NCI-H1694 (cell line): ENCODE measurements around the gene CLASRP.
"Not testable (repeated sequence)": the region's sequence is repeated elsewhere in the genome, so short reads cannot be mapped to it uniquely, and the experiment has no call there.

Source experiments
- DNase-seq: peaks from one replicate; lab custom pipeline; 2025; lab: John Stamatoyannopoulos, UW

Gene CLASRP, protein sequence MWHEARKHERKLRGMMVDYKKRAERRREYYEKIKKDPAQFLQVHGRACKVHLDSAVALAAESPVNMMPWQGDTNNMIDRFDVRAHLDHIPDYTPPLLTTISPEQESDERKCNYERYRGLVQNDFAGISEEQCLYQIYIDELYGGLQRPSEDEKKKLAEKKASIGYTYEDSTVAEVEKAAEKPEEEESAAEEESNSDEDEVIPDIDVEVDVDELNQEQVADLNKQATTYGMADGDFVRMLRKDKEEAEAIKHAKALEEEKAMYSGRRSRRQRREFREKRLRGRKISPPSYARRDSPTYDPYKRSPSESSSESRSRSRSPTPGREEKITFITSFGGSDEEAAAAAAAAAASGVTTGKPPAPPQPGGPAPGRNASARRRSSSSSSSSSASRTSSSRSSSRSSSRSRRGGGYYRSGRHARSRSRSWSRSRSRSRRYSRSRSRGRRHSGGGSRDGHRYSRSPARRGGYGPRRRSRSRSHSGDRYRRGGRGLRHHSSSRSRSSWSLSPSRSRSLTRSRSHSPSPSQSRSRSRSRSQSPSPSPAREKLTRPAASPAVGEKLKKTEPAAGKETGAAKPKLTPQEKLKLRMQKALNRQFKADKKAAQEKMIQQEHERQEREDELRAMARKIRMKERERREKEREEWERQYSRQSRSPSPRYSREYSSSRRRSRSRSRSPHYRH

DNA sequence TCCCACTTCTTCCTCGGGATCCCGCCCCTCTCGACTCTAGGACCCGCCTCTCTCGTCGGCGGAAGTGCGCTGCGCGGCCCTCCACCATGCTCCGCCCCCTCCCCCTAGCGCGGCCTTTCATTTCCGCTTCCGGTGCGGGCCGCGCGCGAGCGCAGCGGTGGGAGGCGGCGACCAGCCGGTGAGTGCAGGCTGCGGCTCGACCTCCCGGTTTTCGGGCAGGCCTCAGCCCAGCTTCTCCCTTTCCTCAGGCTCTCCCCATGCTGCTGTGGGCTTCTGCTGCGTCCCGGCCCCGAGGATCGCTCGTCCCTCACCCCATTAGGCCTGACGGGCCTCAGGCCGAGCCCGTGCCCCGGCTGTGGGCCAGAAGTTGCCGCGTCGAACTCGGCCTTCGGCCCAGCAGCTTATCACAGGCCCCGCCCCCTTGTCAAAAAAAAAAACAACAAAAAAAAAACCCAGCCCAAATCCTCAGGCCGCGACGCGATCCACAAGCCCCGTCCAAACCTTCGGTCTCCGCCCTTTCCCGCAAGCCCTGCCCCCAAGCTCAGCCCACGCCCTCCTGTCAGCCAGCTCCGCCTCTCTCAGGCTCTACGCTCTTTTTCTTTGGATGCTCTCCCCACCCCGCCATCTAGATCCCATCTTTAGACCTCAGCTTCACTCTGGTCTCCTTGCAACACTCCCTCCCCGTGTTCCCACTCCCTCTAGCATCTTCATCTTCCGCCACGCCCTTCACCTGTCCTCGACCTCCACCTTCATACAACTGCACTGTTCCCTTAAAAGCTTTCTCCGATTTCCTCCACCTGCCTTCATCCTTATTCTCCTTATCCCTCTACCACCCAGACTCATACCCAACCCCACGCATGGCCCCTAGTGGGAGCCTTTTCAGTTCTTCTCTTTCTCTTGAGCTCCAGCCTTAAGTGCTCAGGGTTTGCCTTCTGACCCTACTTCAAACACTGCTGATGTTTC lies at the start of gene CLASRP:
Gene CLASRP (plus strand): TSS at position 115 of the 963 bp plus-strand sequence. CDS start 1,168 bp downstream, outside the sequence.
- DNase-seq: peak; percentile 76

GRCh38 chr19:44990459-44990858 lies 48.4 kb upstream of the CLASRP start:
- DNase-seq: no peak

DNA sequence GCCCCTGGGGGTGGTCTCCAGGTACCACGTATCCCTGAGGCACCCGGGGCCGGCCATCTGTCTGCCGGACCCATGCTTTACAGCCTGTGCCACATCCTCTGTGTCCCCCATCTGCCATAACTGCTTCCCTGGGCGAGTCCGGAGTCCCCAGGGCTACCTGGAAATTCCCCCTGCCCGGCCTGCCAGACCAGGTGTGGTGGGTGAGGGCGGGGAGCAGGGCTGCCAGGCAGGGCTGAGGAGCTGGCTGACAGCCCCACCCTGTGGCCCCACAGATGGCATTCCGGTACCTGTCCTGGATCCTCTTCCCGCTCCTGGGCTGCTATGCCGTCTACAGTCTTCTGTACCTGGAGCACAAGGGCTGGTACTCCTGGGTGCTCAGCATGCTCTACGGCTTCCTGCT lies 47.9 kb upstream of the CLASRP start:
- no peak for DNase-seq

GRCh38 chr19:44992336-44993163 lies 46.3 kb upstream of the CLASRP start:
- DNase-seq: no peak

DNA sequence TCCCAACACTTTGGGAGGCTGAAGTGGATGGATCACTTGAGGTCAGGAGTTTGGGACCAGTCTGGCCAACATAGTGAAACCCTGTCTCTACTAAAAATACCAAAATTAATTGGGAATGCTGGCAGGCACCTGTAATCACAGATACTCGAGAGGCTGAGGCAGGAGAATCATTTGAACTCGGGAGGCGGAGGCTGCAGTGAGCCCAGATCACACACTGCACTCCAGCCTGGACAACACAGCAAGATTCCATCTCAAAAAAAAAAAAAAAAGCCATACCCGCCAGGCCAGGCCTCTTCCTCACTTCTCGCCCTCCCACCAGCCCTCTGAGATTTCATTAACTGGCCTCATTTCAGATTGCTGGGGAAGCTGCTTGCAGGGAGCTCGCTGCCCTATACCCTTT lies 45.3 kb upstream of the CLASRP start:
- DNase-seq: no peak

GRCh38 chr19:44993926-44994537 lies 44.8 kb upstream of the CLASRP start:
- DNase-seq: no peak

GRCh38 chr19:44998025-44998424 lies 40.8 kb upstream of the CLASRP start:
- DNase-seq: no peak

GRCh38 chr19:44999131-44999925 lies 39.5 kb upstream of the CLASRP start:
- not testable (repeated sequence) for DNase-seq

DNA sequence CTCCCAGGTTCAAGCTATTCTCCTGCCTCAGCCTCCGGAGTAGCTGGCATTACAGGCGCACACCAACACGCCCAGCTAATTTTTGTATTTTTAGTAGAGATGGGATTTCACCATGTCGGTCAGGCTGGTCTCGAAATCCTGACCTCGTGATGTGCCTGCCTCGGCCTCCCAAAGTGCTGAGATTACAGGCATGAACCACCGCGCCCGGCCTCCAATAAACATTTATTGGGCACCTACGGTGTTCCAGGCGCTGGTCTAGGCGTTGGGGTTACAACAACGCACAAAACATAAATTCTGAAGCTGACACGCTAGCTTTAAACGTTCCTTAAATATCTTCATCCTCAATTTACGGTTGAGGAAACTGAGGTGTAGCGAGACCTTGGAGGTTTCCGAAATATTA lies 38.2 kb upstream of the CLASRP start:
- DNase-seq: not testable (repeated sequence)

DNA sequence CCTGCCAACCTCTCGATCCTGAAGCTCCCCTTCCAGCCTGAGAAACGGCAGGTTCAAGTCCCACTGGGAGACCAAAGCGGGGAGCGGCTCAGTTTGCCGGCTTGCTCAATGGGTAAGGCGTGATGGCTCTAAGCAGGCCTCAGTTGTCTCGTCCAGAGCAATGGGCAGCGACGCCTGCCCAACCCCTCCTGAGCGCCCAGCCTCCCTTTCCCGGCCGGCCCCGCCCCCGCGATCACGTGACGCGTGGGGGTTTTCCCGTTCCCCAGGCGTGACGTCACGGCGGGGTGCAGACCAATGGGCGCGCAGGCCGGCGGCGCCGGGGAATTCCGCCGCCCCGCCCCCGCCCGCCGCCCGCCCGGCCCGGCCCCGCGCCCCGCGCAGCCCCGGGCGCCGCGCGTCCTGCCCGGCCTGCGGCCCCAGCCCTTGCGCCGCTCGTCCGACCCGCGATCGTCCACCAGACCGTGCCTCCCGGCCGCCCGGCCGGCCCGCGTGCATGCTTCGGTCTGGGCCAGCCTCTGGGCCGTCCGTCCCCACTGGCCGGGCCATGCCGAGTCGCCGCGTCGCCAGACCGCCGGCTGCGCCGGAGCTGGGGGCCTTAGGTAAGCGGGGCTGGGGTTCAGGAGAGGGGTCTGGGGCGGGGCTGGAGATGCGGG lies 37.6 kb upstream of the CLASRP start, which contains the start of gene RELB:
Gene RELB (plus strand): TSS at position 378 of the 653 bp plus-strand sequence. CDS start 116 bp downstream, at position 494.
- DNase-seq: peak; percentile 64

GRCh38 chr19:45003485-45003884 lies 35.4 kb upstream of the CLASRP start:
- DNase-seq: no peak

DNA sequence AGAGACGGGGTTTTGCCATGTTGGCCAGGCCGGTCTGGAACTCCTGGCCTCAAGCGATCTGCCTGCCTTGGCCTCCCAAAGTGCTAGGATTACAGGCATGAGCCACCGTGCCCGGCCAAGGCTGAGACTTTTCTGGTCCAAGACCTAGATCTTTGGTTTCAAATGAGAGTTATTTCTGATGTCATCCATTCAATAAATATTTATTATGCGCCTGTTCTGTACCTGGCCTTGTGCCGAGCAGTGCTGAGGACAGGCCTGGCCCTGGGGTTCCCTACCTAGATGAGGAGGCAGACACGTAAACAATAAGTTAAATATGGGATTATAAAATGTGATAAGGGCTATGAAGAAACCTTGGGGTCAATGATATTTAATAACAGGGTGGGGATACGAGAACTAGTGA lies 33.1 kb upstream of the CLASRP start:
- DNase-seq: no peak

GRCh38 chr19:45008552-45008951 lies 30.3 kb upstream of the CLASRP start:
- no peak for DNase-seq

DNA sequence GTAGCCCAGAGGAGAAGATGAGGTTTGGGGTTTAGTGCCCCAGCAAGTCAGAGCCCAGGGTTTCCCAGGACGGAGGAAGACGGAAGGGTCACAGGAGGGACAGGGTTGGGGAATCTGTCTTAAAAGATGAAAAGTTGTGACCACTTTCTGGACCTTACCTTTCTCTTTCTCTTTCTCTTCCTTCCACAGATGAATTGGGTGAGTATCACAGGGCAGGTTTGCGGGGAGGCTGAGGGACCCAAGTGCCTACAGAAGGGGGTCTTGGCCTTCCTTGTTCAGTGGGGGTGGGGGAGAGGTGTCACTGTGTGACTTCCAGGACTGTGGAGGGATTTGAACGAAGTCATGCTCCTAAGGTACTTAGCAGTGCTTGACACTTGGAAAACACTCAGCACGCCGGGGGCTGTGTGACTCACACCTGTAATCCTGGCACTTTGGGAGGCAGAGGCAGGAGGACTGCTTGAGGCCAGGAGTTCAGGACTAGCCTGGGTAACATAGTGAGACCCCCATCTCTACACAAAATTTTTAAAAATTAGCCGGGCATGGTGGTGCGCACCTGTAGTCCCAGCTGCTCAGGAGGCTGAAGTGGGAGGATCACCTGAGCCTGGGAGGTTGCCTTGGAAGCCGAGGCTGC lies 29.1 kb upstream of the CLASRP start:
- DNase-seq: no peak

DNA sequence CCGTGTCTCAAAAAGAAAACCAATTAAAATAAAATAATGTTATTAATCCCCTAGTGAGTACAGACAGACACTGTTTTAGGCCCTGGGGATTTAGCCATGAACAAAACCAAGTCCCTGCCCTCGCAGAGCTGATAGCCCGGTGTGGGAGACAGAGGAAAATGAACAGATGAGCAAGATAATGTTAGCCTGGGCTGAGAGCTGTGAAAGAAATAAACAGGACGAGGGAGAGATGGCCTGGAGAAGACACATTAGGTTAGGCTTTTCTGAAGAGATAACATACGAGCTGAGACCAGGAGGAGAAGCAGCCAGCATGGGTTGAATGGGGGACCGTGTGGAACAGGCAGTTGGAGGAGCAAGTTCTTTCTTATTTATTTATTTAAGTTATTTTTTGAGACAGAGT lies 28.5 kb upstream of the CLASRP start:
- no peak for DNase-seq

DNA sequence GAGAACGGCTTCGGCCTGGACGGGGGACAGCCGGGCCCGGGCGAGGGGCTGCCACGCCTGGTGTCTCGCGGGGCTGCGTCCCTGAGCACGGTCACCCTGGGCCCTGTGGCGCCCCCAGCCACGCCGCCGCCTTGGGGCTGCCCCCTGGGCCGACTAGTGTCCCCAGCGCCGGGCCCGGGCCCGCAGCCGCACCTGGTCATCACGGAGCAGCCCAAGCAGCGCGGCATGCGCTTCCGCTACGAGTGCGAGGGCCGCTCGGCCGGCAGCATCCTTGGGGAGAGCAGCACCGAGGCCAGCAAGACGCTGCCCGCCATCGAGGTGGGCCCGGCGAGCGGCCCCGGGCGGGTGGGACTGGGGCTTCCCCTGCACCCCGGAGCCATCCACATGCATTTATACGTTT lies 26.9 kb upstream of the CLASRP start:
- no peak for DNase-seq

DNA sequence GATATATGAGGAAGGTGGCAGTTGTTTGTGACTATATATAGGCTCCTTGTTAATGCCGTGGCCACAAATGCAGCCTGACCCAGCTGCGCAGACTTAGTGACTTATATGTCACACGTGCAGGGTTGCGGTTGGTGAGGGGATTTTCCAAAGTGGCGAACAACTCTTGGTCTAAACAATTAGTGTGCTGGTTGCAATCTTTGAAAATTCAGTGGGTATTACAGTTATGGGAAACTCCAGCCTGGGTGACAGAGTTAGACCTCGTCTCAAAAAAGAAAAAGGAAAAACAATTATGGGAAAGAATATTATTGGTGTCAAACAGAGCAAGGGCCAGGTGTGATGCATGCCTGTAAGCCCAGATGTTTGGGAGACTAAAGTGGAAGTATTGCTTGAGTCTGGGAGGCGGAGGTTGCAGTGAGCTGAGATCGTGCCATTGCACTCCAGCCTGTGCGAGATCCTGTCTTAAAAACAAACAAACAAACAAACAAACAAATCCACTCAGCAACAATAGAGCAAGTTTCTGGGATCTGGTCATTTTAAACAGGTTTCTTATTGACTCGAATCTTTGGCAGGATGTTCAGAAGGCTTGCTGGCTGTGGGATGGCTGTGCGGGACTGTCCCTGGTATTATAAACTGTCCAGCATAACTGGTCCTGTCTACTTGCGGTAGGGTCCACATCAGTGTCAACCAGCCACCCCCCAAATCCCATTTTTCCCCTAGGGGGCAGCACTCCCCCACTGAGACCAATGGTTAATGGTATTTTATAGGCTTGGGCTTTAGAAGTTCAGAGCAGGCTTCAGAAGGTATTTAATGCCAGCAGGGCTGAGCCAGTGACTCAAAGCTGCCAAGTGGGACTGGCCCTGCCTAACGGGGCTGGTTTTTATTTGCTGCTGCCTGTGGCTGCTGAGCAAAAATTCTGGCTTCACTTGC lies 22.2 kb upstream of the CLASRP start:
- DNase-seq: peak; percentile 80

GRCh38 chr19:45019187-45019586 lies 19.7 kb upstream of the CLASRP start:
- DNase-seq: no peak
